Measurements from ENCODE around the gene PIM3.

DNA sequence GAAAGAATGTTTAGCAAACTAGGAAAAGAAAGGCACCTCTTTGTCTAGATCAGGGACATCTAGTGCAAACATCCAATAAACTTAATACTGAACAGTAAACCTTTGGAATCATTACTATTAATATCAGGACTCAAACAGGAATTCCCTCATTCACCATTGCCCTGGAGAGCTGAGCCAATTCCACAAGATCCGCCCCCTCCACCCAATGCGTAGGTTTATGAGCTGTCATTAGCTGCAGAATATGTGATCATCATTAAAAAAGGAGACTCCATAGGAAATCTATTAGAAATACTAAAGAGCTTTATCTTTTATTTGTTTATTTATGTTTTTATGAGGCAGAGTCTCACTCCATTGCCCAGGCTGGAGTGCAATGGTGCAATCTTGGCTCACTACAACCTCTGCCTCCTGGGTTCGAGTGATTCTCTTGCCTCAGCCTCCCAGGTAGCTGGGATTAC, 46.5 kb downstream of the PIM3 start:
- TF ChIP-seq, protein P1, sequence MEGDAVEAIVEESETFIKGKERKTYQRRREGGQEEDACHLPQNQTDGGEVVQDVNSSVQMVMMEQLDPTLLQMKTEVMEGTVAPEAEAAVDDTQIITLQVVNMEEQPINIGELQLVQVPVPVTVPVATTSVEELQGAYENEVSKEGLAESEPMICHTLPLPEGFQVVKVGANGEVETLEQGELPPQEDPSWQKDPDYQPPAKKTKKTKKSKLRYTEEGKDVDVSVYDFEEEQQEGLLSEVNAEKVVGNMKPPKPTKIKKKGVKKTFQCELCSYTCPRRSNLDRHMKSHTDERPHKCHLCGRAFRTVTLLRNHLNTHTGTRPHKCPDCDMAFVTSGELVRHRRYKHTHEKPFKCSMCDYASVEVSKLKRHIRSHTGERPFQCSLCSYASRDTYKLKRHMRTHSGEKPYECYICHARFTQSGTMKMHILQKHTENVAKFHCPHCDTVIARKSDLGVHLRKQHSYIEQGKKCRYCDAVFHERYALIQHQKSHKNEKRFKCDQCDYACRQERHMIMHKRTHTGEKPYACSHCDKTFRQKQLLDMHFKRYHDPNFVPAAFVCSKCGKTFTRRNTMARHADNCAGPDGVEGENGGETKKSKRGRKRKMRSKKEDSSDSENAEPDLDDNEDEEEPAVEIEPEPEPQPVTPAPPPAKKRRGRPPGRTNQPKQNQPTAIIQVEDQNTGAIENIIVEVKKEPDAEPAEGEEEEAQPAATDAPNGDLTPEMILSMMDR (IDR thresholded peaks at IDR 0.05; ENCODE audit: low read depth, low read length) = no peak
- TF ChIP-seq POLR2A (IDR thresholded peaks at IDR 0.05; ENCODE audit: extremely low read depth, insufficient read length) = no peak
- TF ChIP-seq, protein P2, sequence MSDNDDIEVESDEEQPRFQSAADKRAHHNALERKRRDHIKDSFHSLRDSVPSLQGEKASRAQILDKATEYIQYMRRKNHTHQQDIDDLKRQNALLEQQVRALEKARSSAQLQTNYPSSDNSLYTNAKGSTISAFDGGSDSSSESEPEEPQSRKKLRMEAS (IDR thresholded peaks at IDR 0.05; ENCODE audit: low read depth, low read length) = no peak

All from NB4 (cell line).